H1 (cell line): Measurements from ENCODE around the gene HOXA11. TPM values are rescaled to one million over a fixed set of nuclear protein-coding genes. Genes with fewer than 3 reads are reported as not detected.

Source experiments
- CTCF ChIA-PET: fragments of 300-600 bp; sonication (Branson Sonifier 250); formaldehyde crosslinking; loops from one replicate; lab custom pipeline; 2021; ENCODE audit not compliant: partially characterized antibody; lab: Charles Lee
- POLR2A ChIA-PET: fragments of 300-600 bp; sonication (Branson Sonifier 250); formaldehyde crosslinking; loops from one replicate; lab custom pipeline; 2021; ENCODE audit warnings: inconsistent platforms; ENCODE audit not compliant: partially characterized antibody; lab: Charles Lee
- DNase-seq, 2 experiments: peaks; one replicate each; pipeline versions ENCODE4 v3.0.0 to v3.0.0-alpha.2; 2010 to 2022; ENCODE audit warnings: low spot score in 2 of 2, low read depth in 1 of 2, mixed read lengths in 1 of 2
- FAIRE-seq: peaks from 2 replicates; lab custom pipeline; 2011; peaks lifted over from hg19 to GRCh38; lab: Jason Lieb, UNC
- H2AFZ ChIP-seq: 2 replicates; pipeline ENCODE4 v1.8.1; 2012; ENCODE audit warnings: low read length, inconsistent platforms
- H2AK5ac ChIP-seq: 2 replicates; pipeline ENCODE4 v1.6.1; 2013; ENCODE audit warnings: low read depth, low read length
- H2BK120ac ChIP-seq: replicated peaks from 2 replicates; pipeline ENCODE3; 2013; ENCODE audit warnings: low read depth, low read length, inconsistent platforms
- H2BK12ac ChIP-seq: 2 replicates; pipeline ENCODE4 v1.6.1; 2013; ENCODE audit warnings: low read depth, low read length
- H2BK15ac ChIP-seq: 2 replicates; pipeline ENCODE4 v1.6.1; 2013; ENCODE audit warnings: low read length
- H2BK20ac ChIP-seq: 2 replicates; pipeline ENCODE4 v1.6.1; 2013; ENCODE audit warnings: low read length
- H2BK5ac ChIP-seq: 2 replicates; pipeline ENCODE4 v1.6.1; 2013; ENCODE audit warnings: low read depth, low read length
- H3K14ac ChIP-seq: 2 replicates; pipeline ENCODE4 v1.6.1; 2013; ENCODE audit warnings: inconsistent platforms; ENCODE audit not compliant: insufficient read length
- H3K18ac ChIP-seq: 2 replicates; pipeline ENCODE4 v1.6.1; 2013; ENCODE audit warnings: low read length; ENCODE audit errors: extremely low read depth
- H3K23ac ChIP-seq: 2 replicates; pipeline ENCODE4 v1.6.1; 2013; ENCODE audit warnings: inconsistent platforms; ENCODE audit not compliant: insufficient read length
- H3K23me2 ChIP-seq: 2 replicates; pipeline ENCODE4 v1.6.1; 2013; ENCODE audit warnings: low read depth, low read length
- H3K27ac ChIP-seq: 2 replicates; pipeline ENCODE4 v1.6.1; 2011; ENCODE audit warnings: low read depth, low read length, inconsistent platforms
- H3K27me3 ChIP-seq, 4 experiments: replicated peaks in 1 of 4; 1 replicate in 1 of 4; 2 replicates in 3 of 4; pipeline versions ENCODE4 v1.6.1 to v1.8.1; 2011 to 2013; ENCODE audit warnings: low read length in 3 of 4, mild to moderate bottlenecking in 3 of 4, inconsistent platforms in 2 of 4, mixed read lengths in 2 of 4, moderate library complexity in 1 of 4; ENCODE audit not compliant: control insufficient read depth in 3 of 4, insufficient read depth in 3 of 4; ENCODE audit errors: extremely low read depth in 1 of 4
- H3K36me3 ChIP-seq, 4 experiments: 2 replicates each; pipeline versions ENCODE4 v1.6.1 to v1.8.1; 2011 to 2013; ENCODE audit warnings: mild to moderate bottlenecking in 4 of 4, low read length in 3 of 4, moderate library complexity in 2 of 4, control low read depth in 1 of 4, inconsistent platforms in 1 of 4; ENCODE audit not compliant: insufficient read depth in 4 of 4, control insufficient read depth in 2 of 4
- H3K4ac ChIP-seq: replicated peaks from 2 replicates; pipeline ENCODE3; 2013; ENCODE audit warnings: low read length, low read depth, mixed read lengths, inconsistent platforms; ENCODE audit not compliant: insufficient read length
- H3K4me1 ChIP-seq, 4 experiments: replicated peaks in 1 of 4; 1 replicate in 1 of 4; 2 replicates in 3 of 4; pipeline versions ENCODE4 v1.6.1 to v1.8.1; 2011 to 2013; ENCODE audit warnings: low read length in 3 of 4, inconsistent platforms in 2 of 4, mixed read lengths in 1 of 4; ENCODE audit not compliant: insufficient read depth in 4 of 4, control insufficient read depth in 3 of 4
- H3K4me2 ChIP-seq, 2 experiments: 2 replicates each; pipeline versions ENCODE4 v1.6.1 to v1.8.1; 2011 to 2013; ENCODE audit warnings: low read depth in 2 of 2, low read length in 2 of 2, control low read depth in 1 of 2, inconsistent platforms in 1 of 2, mild to moderate bottlenecking in 1 of 2; ENCODE audit not compliant: insufficient read depth in 1 of 2
- H3K4me3 ChIP-seq, 4 experiments: fragments of 200-600, 300-600 bp in 1 of 4; sonication (generic), shearing (Covaris generic), sonication (Bioruptor Twin) in 1 of 4; 2 replicates each; pipeline versions ENCODE4 v1.5.1 to v1.8.1; 2011 to 2016; ENCODE audit warnings: low read length in 4 of 4, low read depth in 3 of 4, control low read depth in 2 of 4, inconsistent platforms in 2 of 4, mild to moderate bottlenecking in 2 of 4, mixed read lengths in 1 of 4, moderate library complexity in 1 of 4; ENCODE audit not compliant: insufficient read depth in 2 of 4; ENCODE audit errors: extremely low read depth in 1 of 4
- H3K56ac ChIP-seq: replicated peaks from 2 replicates; pipeline ENCODE3; 2013; ENCODE audit warnings: low read depth, mild to moderate bottlenecking, mixed read lengths, low read length, inconsistent platforms; ENCODE audit not compliant: insufficient read length
- H3K79me1 ChIP-seq: 2 replicates; pipeline ENCODE4 v1.6.1; 2013; ENCODE audit warnings: low read depth, low read length, control low read depth
- H3K79me2 ChIP-seq, 2 experiments: 2 replicates each; pipeline versions ENCODE4 v1.6.1 to v1.8.1; 2012 to 2013; ENCODE audit warnings: low read length in 2 of 2, mild to moderate bottlenecking in 2 of 2, inconsistent platforms in 1 of 2; ENCODE audit not compliant: insufficient read depth in 2 of 2, control insufficient read depth in 1 of 2
- H3K9ac ChIP-seq, 4 experiments: replicated peaks in 1 of 4; 1 replicate in 1 of 4; 2 replicates in 3 of 4; pipeline versions ENCODE4 v1.6.1 to v1.8.1; 2011 to 2013; ENCODE audit warnings: low read depth in 3 of 4, low read length in 3 of 4, control low read depth in 2 of 4, mild to moderate bottlenecking in 2 of 4, moderate library complexity in 2 of 4, inconsistent platforms in 1 of 4; ENCODE audit errors: extremely low read depth in 1 of 4
- H3K9me3 ChIP-seq, 2 experiments: 2 replicates each; pipeline versions ENCODE4 v1.6.1 to v1.8.1; 2012 to 2013; ENCODE audit warnings: mild to moderate bottlenecking in 2 of 2, moderate library complexity in 2 of 2, control low read depth in 1 of 2, inconsistent platforms in 1 of 2, low read depth in 1 of 2, low read length in 1 of 2, mixed read lengths in 1 of 2; ENCODE audit not compliant: insufficient read depth in 2 of 2
- H4K20me1 ChIP-seq, 2 experiments: replicated peaks in 1 of 2; 2 replicates each; pipeline versions ENCODE3 to v1.8.1; 2011 to 2013; ENCODE audit warnings: inconsistent platforms in 2 of 2, low read length in 2 of 2, mild to moderate bottlenecking in 1 of 2; ENCODE audit not compliant: insufficient read depth in 2 of 2, control insufficient read depth in 1 of 2
- H4K5ac ChIP-seq: 2 replicates; pipeline ENCODE4 v1.6.1; 2013; ENCODE audit warnings: low read length, low read depth, mixed read lengths, inconsistent platforms; ENCODE audit not compliant: insufficient read length
- H4K8ac ChIP-seq: 2 replicates; pipeline ENCODE4 v1.8.0; 2013; ENCODE audit warnings: mild to moderate bottlenecking, moderate library complexity, low read length, inconsistent platforms; ENCODE audit not compliant: insufficient read depth; ENCODE audit errors: extremely low read depth
- H4K91ac ChIP-seq: replicated peaks from 2 replicates; pipeline ENCODE3; 2013; ENCODE audit warnings: low read length, mixed read lengths, inconsistent platforms; ENCODE audit not compliant: insufficient read length
- BCL11A ChIP-seq, 2 experiments: IDR thresholded peaks; one replicate each; pipeline ENCODE4 v1.6.1; 2011; ENCODE audit warnings: low read depth in 2 of 2, low read length in 2 of 2, mild to moderate bottlenecking in 2 of 2
- EP300 ChIP-seq, 2 experiments: IDR thresholded peaks; 1 replicate in 1 of 2; 2 replicates in 1 of 2; pipeline ENCODE4 v1.6.1; 2011 to 2012; ENCODE audit warnings: low read depth in 2 of 2, low read length in 2 of 2, mild to moderate bottlenecking in 2 of 2, borderline replicate concordance in 1 of 2, inconsistent platforms in 1 of 2, moderate library complexity in 1 of 2
- JUN ChIP-seq: IDR thresholded peaks from 2 replicates; pipeline ENCODE4 v1.6.1; 2011; ENCODE audit warnings: low read depth, mild to moderate bottlenecking, improper control_type of control experiment, low read length
- NANOG ChIP-seq: IDR thresholded peaks from 2 replicates; pipeline ENCODE4 v1.6.1; 2011; ENCODE audit warnings: low read length, low read depth, mild to moderate bottlenecking, inconsistent platforms; ENCODE audit not compliant: insufficient read depth, poor library complexity, severe bottlenecking
- POLR2A ChIP-seq, 2 experiments: IDR thresholded peaks; 1 replicate in 1 of 2; 2 replicates in 1 of 2; pipeline ENCODE4 v1.6.1; 2011; ENCODE audit warnings: low read depth in 2 of 2, low read length in 2 of 2, mild to moderate bottlenecking in 2 of 2; ENCODE audit errors: control extremely low read depth in 1 of 2
- USF2 ChIP-seq: IDR thresholded peaks from 2 replicates; pipeline ENCODE4 v1.6.1; 2011; ENCODE audit warnings: low read length, improper control_type of control experiment
- WGBS, 2 experiments: shearing (Covaris generic) in 1 of 2; methylation state at CpG; one replicate each; pipeline versions ENCODE4 v1.1.6 to v1.1.7; 2013 to 2015; ENCODE audit warnings: low lambda C conversion rate in 2 of 2, mixed read lengths in 2 of 2, inconsistent platforms in 1 of 2, low coverage in 1 of 2, missing lambda C conversion rate in 1 of 2; ENCODE audit not compliant: insufficient replicate concordance in 2 of 2, insufficient coverage in 1 of 2, insufficient read length in 1 of 2; ENCODE audit errors: extremely low coverage in 1 of 2, missing lambda C conversion rate in 1 of 2; 5-methylcytosine and 5-hydroxymethylcytosine counted together
- polyA plus RNA-seq, 7 experiments: library from polyadenylated mRNA; depleted of rRNA in 3 of 7; stranded (reverse) in 5 of 7; unstranded in 2 of 7; fragments of >200 nt in 5 of 7; fragments of 200-250 nt in 2 of 7; gene quantifications; 1 replicate in 5 of 7; 2 replicates in 1 of 7; 4 replicates in 1 of 7; pipeline versions ENCODE4 v1.2.1 to v1.2.3, GENCODE V29; 2011 to 2013; ENCODE audit warnings: missing spikeins in 2 of 7, mixed read lengths in 2 of 7
- total RNA-seq: library from RNA; stranded (reverse); fragmentation: NEBNext Ultra II Directional; extraction: Animal tissue kit (Norgen Biotek cat#: 25700); gene quantifications from 2 replicates; pipeline ENCODE4 v1.2.1, GENCODE V29; 2021

HOXA11 gene
- total and polyA plus RNA-seq, 2 of the 8 experiments (the other 6 are each of a cell fraction or from before 2014, with no cell fraction given), result not detected

- no peak for TF ChIP-seq USF2
- no peak for TF ChIP-seq EP300 (IDR thresholded peaks at IDR 0.05; ENCODE audit: borderline replicate concordance in 1 of 2, low read depth in 2 of 2, low read length in 2 of 2)
- no peak for TF ChIP-seq POLR2A (IDR thresholded peaks at IDR 0.05; ENCODE audit: control extremely low read depth in 1 of 2, low read depth in 2 of 2, low read length in 2 of 2)
- TF ChIP-seq NANOG, result no peak
- TF ChIP-seq JUN, result no peak
- TF ChIP-seq BCL11A (IDR thresholded peaks at IDR 0.05; ENCODE audit: low read depth in 2 of 2, low read length in 2 of 2), result no peak
- Histone ChIP-seq H2AFZ (no peak overlapping the region), H3K4me2 (peak overlapping the region in 1 of 2 experiments; percentile 77; a peak in 2 of 4 replicates)
These were observed 23.8 kb downstream of the HOXA11 start for GRCh38 chr7:27161214-27161720.

More at GRCh38 chr7:27161214-27161720, 23.8 kb downstream of the HOXA11 start:
- Histone ChIP-seq H3K23ac (no peak overlapping the region), H2BK20ac (no peak overlapping the region), H3K4me3 (0 out of 8 replicates have a peak overlapping the region, but pooled peaks of 1 of the 4 experiments have one; percentile 60), H3K14ac (no peak overlapping the region), H4K91ac (no peak overlapping the region), H3K27me3 (peaks cover 98 to 100% (median 99%) of the 10 kb centered on the region in 4 experiments), H3K56ac (no peak overlapping the region), H3K23me2 (no peaks in the 10 kb centered on the region), H3K36me3 (peaks cover 0 to 28% (median 0%) of the 10 kb centered on the region in 4 experiments; a peak in 1 of 8 replicates), H3K9ac (no peak overlapping the region), H3K27ac (no peak overlapping the region), H2BK120ac (no peak overlapping the region), H2BK15ac (no peak overlapping the region), H3K9me3 (peaks cover 0 to 12% of the 10 kb centered on the region in 2 experiments; a peak in 1 of 4 replicates), H3K4me1 (no peaks in the 10 kb centered on the region; a peak in 3 of 7 replicates), H3K79me1 (no peaks in the 10 kb centered on the region), H2BK12ac (no peak overlapping the region), H2BK5ac (no peak overlapping the region), H3K4ac (no peak overlapping the region), H3K18ac (no peak overlapping the region), H4K5ac (no peak overlapping the region), H4K8ac (no peak overlapping the region), H2AK5ac (no peak overlapping the region), H3K79me2 (no peaks in the 10 kb centered on the region), H4K20me1 (peaks cover 14 to 29% of the 10 kb centered on the region in 2 experiments)
- CTCF ChIA-PET, result interaction anchor here (0.5 to 4.4 kb wide), 37 partner anchors 9 to 844 kb away, joined by 3 to 80 read pairs (median 4); partner anchors contain the start of genes HOXA3, HOXA4, HOXA5 and HOXA6
- DNase-seq (no peak), FAIRE-seq (no peak)
- POLR2A ChIA-PET, result interaction anchor here (0.6 to 0.7 kb wide), 2 partner anchors 25 to 958 kb away, joined by 3 to 4 read pairs; no protein-coding TSS in a partner anchor
- 3% methylated on average over 13 of the region's 27 CpGs; no CpG with 5 or more reads in 1 of the 2 experiments for WGBS, 2 experiments
